Esophagus muscularis mucosa (tissue), 4 donors: ENCODE measurements around the gene HDAC4.

ENCODE experiments used
- EP300 ChIP-seq: sonication (generic); formaldehyde crosslinking; IDR thresholded peaks from one replicate; pipeline ENCODE4 v1.6.1; 2017; ENCODE audit warnings: antibody characterized with exemption
- POLR2A ChIP-seq: fragments of 450-650 bp; IDR thresholded peaks from one replicate; pipeline ENCODE4 v1.6.1; 2017; ENCODE audit warnings: antibody characterized with exemption, moderate library complexity, mild to moderate bottlenecking, low read depth
- POLR2AphosphoS5 ChIP-seq, 2 donors: sonication (generic); formaldehyde crosslinking; IDR thresholded peaks; one replicate each; pipeline ENCODE4 v1.6.1; 2017; ENCODE audit warnings: antibody characterized with exemption in 2 of 2
- TF ChIP-seq, protein P1 (sequence below), 3 experiments: fragments of 200-600 bp in 2 of 3; fragments of 450-650 bp in 1 of 3; sonication (generic) in 2 of 3; IDR thresholded peaks; one replicate each; pipeline ENCODE4 v1.5.1; 2017 to 2019; ENCODE audit warnings: antibody characterized with exemption in 3 of 3, mild to moderate bottlenecking in 2 of 3, moderate library complexity in 1 of 3

DNA sequence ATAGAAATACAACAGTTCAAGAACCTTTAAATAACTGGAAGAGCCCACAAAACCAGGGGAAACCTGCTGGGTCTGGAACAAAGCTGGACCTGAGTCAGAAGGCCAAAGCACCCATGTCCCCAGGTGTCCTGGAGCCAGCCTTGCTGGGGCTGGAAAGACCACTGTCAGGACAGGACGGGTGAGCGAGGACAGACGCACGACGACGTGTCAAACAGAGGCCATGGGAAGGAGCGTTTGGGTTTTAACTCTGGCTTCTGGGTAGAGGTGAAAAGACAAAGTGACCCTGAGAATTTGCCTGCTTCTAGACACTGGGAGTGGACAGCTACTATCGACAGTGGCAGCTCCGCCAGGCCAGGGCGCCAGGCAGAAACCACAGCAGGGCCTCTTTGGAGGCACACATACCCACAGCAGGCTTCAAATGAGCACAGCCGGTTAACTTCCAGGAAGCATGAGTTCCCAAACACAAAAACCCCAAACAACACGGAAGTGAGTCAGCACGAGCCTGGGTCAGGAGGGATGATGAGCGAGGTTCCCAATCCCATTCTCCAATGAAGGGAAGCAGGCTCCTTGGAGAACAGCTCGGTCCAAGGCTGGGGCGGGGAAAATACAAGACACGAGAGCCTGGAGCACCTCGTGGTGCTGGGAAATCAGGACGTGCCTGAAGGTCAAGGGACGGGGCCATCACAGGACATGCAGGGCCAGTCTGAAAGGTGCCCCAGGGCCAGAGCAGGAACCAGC, 344.9 kb downstream of the HDAC4 start:
- TF ChIP-seq, protein P1, sequence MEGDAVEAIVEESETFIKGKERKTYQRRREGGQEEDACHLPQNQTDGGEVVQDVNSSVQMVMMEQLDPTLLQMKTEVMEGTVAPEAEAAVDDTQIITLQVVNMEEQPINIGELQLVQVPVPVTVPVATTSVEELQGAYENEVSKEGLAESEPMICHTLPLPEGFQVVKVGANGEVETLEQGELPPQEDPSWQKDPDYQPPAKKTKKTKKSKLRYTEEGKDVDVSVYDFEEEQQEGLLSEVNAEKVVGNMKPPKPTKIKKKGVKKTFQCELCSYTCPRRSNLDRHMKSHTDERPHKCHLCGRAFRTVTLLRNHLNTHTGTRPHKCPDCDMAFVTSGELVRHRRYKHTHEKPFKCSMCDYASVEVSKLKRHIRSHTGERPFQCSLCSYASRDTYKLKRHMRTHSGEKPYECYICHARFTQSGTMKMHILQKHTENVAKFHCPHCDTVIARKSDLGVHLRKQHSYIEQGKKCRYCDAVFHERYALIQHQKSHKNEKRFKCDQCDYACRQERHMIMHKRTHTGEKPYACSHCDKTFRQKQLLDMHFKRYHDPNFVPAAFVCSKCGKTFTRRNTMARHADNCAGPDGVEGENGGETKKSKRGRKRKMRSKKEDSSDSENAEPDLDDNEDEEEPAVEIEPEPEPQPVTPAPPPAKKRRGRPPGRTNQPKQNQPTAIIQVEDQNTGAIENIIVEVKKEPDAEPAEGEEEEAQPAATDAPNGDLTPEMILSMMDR (IDR thresholded peaks at IDR 0.05): no peak
- no peak for TF ChIP-seq POLR2A
- TF ChIP-seq EP300: no peak
- TF ChIP-seq POLR2AphosphoS5 (IDR thresholded peaks at IDR 0.05): no peak
